Mesenchymal stem cell (in vitro differentiated cells and primary cell): ENCODE data around the gene GPR149.

Experiments used
- DNase-seq: peaks from one replicate; pipeline ENCODE4 v3.0.0-alpha.2; 2013
- H2AFZ ChIP-seq: one replicate; pipeline ENCODE4 v1.6.1; 2013; ENCODE audit warnings: low read depth, mild to moderate bottlenecking, control low read depth, inconsistent platforms, low read length, moderate library complexity
- H2AK5ac ChIP-seq: 2 replicates; pipeline ENCODE4 v1.6.1; 2013; ENCODE audit warnings: low read length, moderate library complexity, mild to moderate bottlenecking, inconsistent platforms; ENCODE audit not compliant: severe bottlenecking
- H2BK120ac ChIP-seq: one replicate; pipeline ENCODE4 v1.6.1; 2013; ENCODE audit warnings: low read depth, mild to moderate bottlenecking, inconsistent platforms, low read length, moderate library complexity
- H2BK12ac ChIP-seq, 2 experiments: one replicate each; pipeline ENCODE4 v1.6.1; 2013; ENCODE audit warnings: inconsistent platforms in 2 of 2, low read length in 2 of 2, mild to moderate bottlenecking in 2 of 2, moderate library complexity in 2 of 2, control low read depth in 1 of 2
- H2BK15ac ChIP-seq: one replicate; pipeline ENCODE4 v1.6.1; 2013; ENCODE audit warnings: mild to moderate bottlenecking, low read depth, inconsistent platforms; ENCODE audit not compliant: poor library complexity, severe bottlenecking
- H2BK5ac ChIP-seq: 2 replicates; pipeline ENCODE4 v1.6.1; 2013; ENCODE audit warnings: low read depth, mild to moderate bottlenecking, low read length, control low read depth, inconsistent platforms; ENCODE audit not compliant: poor library complexity, severe bottlenecking
- H3K14ac ChIP-seq, 2 experiments: one replicate each; pipeline ENCODE4 v1.6.1; 2013; ENCODE audit warnings: inconsistent platforms in 2 of 2, low read length in 2 of 2, control low read depth in 1 of 2, mild to moderate bottlenecking in 1 of 2, moderate library complexity in 1 of 2
- H3K18ac ChIP-seq, 2 experiments: one replicate each; pipeline ENCODE4 v1.6.1; 2013; ENCODE audit warnings: inconsistent platforms in 2 of 2, low read length in 2 of 2, control low read depth in 1 of 2, low read depth in 1 of 2, mild to moderate bottlenecking in 1 of 2
- H3K23ac ChIP-seq, 2 experiments: one replicate each; pipeline ENCODE4 v1.6.1; 2013; ENCODE audit warnings: inconsistent platforms in 2 of 2, low read length in 2 of 2, mild to moderate bottlenecking in 2 of 2, moderate library complexity in 2 of 2, control low read depth in 1 of 2
- H3K27ac ChIP-seq: 2 replicates; pipeline ENCODE4 v1.5.1; 2013; ENCODE audit warnings: mild to moderate bottlenecking, moderate library complexity, low read length, control low read depth, inconsistent platforms; ENCODE audit not compliant: poor library complexity, severe bottlenecking
- H3K27me3 ChIP-seq, 2 experiments: 2 replicates each; pipeline versions ENCODE4 v1.6.1 to v1.7.0; 2013; ENCODE audit warnings: low read length in 2 of 2, mild to moderate bottlenecking in 2 of 2, moderate library complexity in 2 of 2, control low read depth in 1 of 2, inconsistent platforms in 1 of 2; ENCODE audit not compliant: control insufficient read depth in 1 of 2, insufficient read depth in 1 of 2
- H3K36me3 ChIP-seq, 2 experiments: 2 replicates each; pipeline versions ENCODE4 v1.6.1 to v1.7.0; 2013; ENCODE audit warnings: low read length in 2 of 2, control low read depth in 1 of 2, inconsistent platforms in 1 of 2, low read depth in 1 of 2, mild to moderate bottlenecking in 1 of 2; ENCODE audit not compliant: insufficient read depth in 2 of 2, control insufficient read depth in 1 of 2
- H3K4ac ChIP-seq, 2 experiments: one replicate each; pipeline ENCODE4 v1.6.1; 2013; ENCODE audit warnings: inconsistent platforms in 2 of 2, low read length in 2 of 2, mild to moderate bottlenecking in 2 of 2, moderate library complexity in 2 of 2, control low read depth in 1 of 2, low read depth in 1 of 2
- H3K4me1 ChIP-seq: 2 replicates; pipeline ENCODE4 v1.6.1; 2013; ENCODE audit warnings: low read depth, low read length, control low read depth; ENCODE audit not compliant: control insufficient read depth, insufficient read depth
- H3K4me2 ChIP-seq: 2 replicates; pipeline ENCODE4 v1.6.1; 2013; ENCODE audit warnings: low read length, mild to moderate bottlenecking, inconsistent platforms; ENCODE audit not compliant: poor library complexity, severe bottlenecking
- H3K4me3 ChIP-seq, 2 experiments: 2 replicates each; pipeline versions ENCODE4 v1.5.1 to v1.7.0; 2013; ENCODE audit warnings: low read length in 2 of 2, mild to moderate bottlenecking in 2 of 2, control low read depth in 1 of 2, low read depth in 1 of 2; ENCODE audit not compliant: insufficient read depth in 1 of 2
- H3K79me1 ChIP-seq: replicated peaks from 2 replicates; pipeline ENCODE4 v1.6.1; 2013; ENCODE audit warnings: mild to moderate bottlenecking, control low read depth, low read length, inconsistent platforms; ENCODE audit not compliant: poor library complexity, severe bottlenecking
- H3K9ac ChIP-seq: 2 replicates; pipeline ENCODE4 v1.7.0; 2013; ENCODE audit warnings: mild to moderate bottlenecking, low read length, moderate library complexity
- H3K9me3 ChIP-seq: 2 replicates; pipeline ENCODE4 v1.7.0; 2013; ENCODE audit warnings: mild to moderate bottlenecking, low read length; ENCODE audit not compliant: control insufficient read depth
- H4K8ac ChIP-seq: one replicate; pipeline ENCODE4 v1.6.1; 2013; ENCODE audit warnings: inconsistent platforms, mild to moderate bottlenecking, low read length, moderate library complexity
- H4K91ac ChIP-seq: one replicate; pipeline ENCODE4 v1.6.1; 2013; ENCODE audit warnings: mild to moderate bottlenecking, low read length, inconsistent platforms
- WGBS: methylation state at CpG from one replicate; pipeline ENCODE4 v1.1.7; 2013; ENCODE audit warnings: mixed read lengths; 5-methylcytosine and 5-hydroxymethylcytosine counted together

GPR149 gene

GRCh38 chr3:154304116-154304786 is 125.7 kb downstream of the GPR149 start:
- Histone ChIP-seq H3K27me3 (no peaks in the 10 kb centered on the region), H3K4me1 (peaks cover 6% of the 10 kb centered on the region), H2BK5ac (no peak overlapping the region), H3K23ac (no peak overlapping the region), H2BK12ac (no peak overlapping the region), H2BK15ac (no peak overlapping the region), H2AFZ (no peak overlapping the region), H3K4me3 (no peak overlapping the region), H3K4ac (no peak overlapping the region), H3K36me3 (peaks cover 11 to 99% of the 10 kb centered on the region in 2 experiments), H3K4me2 (no peak overlapping the region), H3K9me3 (no peaks in the 10 kb centered on the region), H3K27ac (peak overlapping the region; percentile 71), H3K18ac (no peak overlapping the region), H2BK120ac (no peak overlapping the region), H2AK5ac (no peak overlapping the region), H3K14ac (no peak overlapping the region), H3K79me1 (peaks cover 8% of the 10 kb centered on the region), H3K9ac (peak overlapping the region; percentile 58), H4K91ac (no peak overlapping the region), H4K8ac (no peak overlapping the region)
- DNase-seq = no peak

GRCh38 chr3:154301561-154301960 is 128.4 kb downstream of the GPR149 start:
- 92% methylated on average over 3 of the region's 3 CpGs for WGBS
- H2BK15ac ChIP-seq = no peak overlapping the region
- H3K23ac ChIP-seq = no peak overlapping the region

GRCh38 chr3:154294016-154294415 is 136.0 kb downstream of the GPR149 start:
- H2BK120ac ChIP-seq = no peak overlapping the region
- no peaks in the 10 kb centered on the region for H3K27me3 ChIP-seq
- H4K91ac ChIP-seq = no peak overlapping the region
- H3K4ac ChIP-seq = no peak overlapping the region
- H2AFZ ChIP-seq = no peak overlapping the region
- H3K14ac ChIP-seq = no peak overlapping the region
- peaks cover 17 to 87% of the 10 kb centered on the region in 2 experiments for H3K36me3 ChIP-seq
- H3K9me3 ChIP-seq = no peaks in the 10 kb centered on the region
- H3K27ac ChIP-seq = no peak overlapping the region
- H3K4me1 ChIP-seq = peaks cover 1% of the 10 kb centered on the region
- no peak overlapping the region for H2AK5ac ChIP-seq
- no peak overlapping the region for H4K8ac ChIP-seq
- no peak overlapping the region for H2BK12ac ChIP-seq
- 92% methylated on average over 2 of the region's 2 CpGs for WGBS
- H2BK5ac ChIP-seq = no peak overlapping the region
- peaks cover 6% of the 10 kb centered on the region for H3K79me1 ChIP-seq
- no peak overlapping the region for H3K4me3 ChIP-seq
- H3K4me2 ChIP-seq = no peak overlapping the region
- no peak overlapping the region for H3K23ac ChIP-seq
- H3K9ac ChIP-seq = no peak overlapping the region
- H3K18ac ChIP-seq = no peak overlapping the region
- DNase-seq = no peak
- no peak overlapping the region for H2BK15ac ChIP-seq

More at GRCh38 chr3:154301561-154301960, 128.4 kb downstream of the GPR149 start:
- Histone ChIP-seq H3K27me3 (no peaks in the 10 kb centered on the region), H3K4me3 (no peak overlapping the region), H3K4me2 (no peak overlapping the region), H4K91ac (no peak overlapping the region), H2BK12ac (no peak overlapping the region), H2AK5ac (no peak overlapping the region), H3K9ac (no peak overlapping the region), H3K79me1 (peaks cover 5% of the 10 kb centered on the region), H3K27ac (no peak overlapping the region), H3K14ac (no peak overlapping the region), H2BK5ac (no peak overlapping the region), H3K9me3 (no peaks in the 10 kb centered on the region), H2AFZ (no peak overlapping the region), H3K4me1 (peaks cover 6% of the 10 kb centered on the region), H2BK120ac (no peak overlapping the region), H3K4ac (no peak overlapping the region), H3K18ac (no peak overlapping the region), H3K36me3 (peaks cover 16 to 94% of the 10 kb centered on the region in 2 experiments), H4K8ac (no peak overlapping the region)
- DNase-seq = no peak

GRCh38 chr3:154290187-154290586 is 139.8 kb downstream of the GPR149 start:
- Histone ChIP-seq H3K18ac (no peak overlapping the region), H2BK12ac (no peak overlapping the region), H3K4me3 (no peak overlapping the region), H2AFZ (no peak overlapping the region), H3K4me1 (no peaks in the 10 kb centered on the region), H2AK5ac (no peak overlapping the region), H3K79me1 (peaks cover 7% of the 10 kb centered on the region), H2BK120ac (no peak overlapping the region), H4K8ac (no peak overlapping the region), H3K4me2 (no peak overlapping the region), H3K9me3 (no peaks in the 10 kb centered on the region), H3K23ac (no peak overlapping the region), H3K36me3 (peaks cover 9 to 97% of the 10 kb centered on the region in 2 experiments), H3K27me3 (no peaks in the 10 kb centered on the region), H3K9ac (no peak overlapping the region), H3K4ac (no peak overlapping the region), H3K14ac (no peak overlapping the region), H4K91ac (no peak overlapping the region), H2BK5ac (no peak overlapping the region), H3K27ac (no peak overlapping the region), H2BK15ac (no peak overlapping the region)
- WGBS = 100% methylated on average over 3 of the region's 5 CpGs
- DNase-seq = no peak
